ENCODE measurements around the gene ZMIZ1.

ZMIZ1 gene

DNA sequence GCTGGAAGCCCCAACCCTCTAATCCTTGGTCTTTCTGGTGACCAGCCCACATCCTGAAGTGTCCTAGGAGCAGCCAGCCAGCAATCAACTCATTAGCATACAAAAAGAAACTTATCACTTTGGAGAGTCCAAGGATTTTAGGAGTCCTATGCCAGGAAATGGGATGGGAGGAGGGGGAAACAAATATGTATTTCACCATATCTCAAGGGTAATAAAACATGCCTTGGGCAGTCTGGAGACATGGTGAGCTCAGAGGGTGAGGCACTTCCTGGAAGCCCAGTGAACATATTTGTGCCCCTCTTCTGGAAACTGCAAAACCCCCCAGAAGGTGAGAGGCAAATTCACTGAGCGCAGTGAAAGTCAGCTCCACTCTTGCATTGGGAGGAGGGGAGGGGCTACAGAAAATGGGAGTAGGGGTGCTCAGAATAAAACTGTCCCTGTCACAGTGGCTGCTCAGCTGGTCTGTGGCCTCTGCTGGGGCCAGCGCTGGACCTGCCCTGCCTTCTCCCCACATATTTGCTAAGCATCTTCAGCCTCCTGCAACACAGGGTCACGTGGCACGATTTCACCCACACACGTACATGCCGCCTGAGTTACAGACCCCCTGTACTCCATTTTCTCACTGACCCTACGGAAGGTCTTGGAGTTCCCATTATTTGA is 17.7 kb upstream of the ZMIZ1 start:
- DNase-seq (ENCODE audit: low spot score): no peak

DNA sequence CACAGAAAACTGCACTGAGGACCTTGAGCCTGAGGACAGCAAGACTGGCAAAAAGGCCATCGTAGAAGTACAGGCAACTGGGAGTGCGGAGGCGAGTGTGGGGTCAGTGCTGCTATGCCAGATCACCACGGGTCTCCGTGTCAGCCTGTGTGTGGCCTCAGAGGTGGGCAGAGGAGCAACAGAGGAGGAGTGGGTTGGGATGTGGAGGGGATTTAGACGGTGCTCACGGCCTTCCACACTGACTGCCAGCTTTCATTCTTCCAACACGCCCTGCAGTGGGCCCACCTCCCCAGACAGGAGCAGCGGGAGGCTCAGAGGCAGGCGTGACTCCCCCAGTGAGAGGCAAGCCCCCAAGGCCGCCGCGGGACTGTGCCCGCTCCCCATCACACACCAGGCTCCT is 17.0 kb upstream of the ZMIZ1 start:
- no peak for DNase-seq (ENCODE audit: low spot score)

DNA sequence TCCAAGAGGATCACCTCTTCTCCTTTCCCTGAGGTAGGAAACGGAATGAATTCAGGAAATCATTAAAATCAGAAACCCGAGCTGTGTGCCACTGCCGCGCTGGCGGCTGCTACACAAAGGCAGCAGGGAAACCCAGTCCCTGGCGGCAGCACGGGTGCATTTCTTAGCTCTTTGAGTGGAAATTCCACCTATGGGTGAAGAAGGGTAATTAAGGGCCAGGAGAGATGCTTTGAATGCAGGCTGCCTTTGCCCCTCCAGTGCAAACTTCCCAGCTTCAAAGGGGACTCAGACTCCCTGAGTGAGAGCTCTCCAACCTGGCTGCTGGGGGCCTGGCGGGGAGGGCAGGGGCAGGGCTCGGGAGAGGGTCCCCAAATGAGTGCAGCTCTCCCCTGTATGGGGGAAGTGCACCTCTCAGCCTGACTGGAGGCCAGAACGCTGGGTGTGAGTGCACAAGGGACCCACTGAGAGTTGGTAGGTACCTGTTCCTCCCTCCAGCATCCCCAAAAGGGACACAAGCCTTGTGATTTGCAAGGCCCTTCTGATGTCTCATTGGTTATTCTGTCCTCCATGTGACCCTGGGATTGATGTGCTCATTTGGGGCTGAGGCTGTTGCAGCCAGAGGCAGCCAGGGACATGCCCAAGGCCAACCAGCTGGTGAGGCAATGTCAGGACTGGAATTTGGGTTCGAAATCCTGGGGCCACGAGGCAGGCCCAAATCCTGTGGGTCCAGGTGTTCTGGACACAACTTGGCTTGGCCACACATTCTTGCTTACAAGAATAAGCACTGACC is 16.3 kb upstream of the ZMIZ1 start:
- DNase-seq (ENCODE audit: low spot score): no peak

DNA sequence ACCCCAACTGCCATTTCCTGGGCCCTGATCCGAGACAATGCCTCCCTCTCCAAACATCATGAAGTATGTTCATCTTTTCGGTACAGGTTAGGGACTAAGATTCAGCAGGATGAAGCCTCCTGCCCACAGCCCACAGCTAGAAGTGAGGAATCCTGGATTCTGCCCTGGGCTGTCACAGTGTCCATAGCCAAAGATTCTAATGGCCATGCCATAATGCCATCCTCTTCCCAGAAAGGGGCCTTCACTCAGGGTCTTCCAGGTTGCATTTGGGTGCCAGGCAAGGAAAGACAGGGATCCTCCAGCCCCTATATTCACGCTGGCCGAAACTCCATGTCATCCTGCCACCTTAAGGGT is 15.7 kb upstream of the ZMIZ1 start:
- DNase-seq (ENCODE audit: low spot score): no peak

DNA sequence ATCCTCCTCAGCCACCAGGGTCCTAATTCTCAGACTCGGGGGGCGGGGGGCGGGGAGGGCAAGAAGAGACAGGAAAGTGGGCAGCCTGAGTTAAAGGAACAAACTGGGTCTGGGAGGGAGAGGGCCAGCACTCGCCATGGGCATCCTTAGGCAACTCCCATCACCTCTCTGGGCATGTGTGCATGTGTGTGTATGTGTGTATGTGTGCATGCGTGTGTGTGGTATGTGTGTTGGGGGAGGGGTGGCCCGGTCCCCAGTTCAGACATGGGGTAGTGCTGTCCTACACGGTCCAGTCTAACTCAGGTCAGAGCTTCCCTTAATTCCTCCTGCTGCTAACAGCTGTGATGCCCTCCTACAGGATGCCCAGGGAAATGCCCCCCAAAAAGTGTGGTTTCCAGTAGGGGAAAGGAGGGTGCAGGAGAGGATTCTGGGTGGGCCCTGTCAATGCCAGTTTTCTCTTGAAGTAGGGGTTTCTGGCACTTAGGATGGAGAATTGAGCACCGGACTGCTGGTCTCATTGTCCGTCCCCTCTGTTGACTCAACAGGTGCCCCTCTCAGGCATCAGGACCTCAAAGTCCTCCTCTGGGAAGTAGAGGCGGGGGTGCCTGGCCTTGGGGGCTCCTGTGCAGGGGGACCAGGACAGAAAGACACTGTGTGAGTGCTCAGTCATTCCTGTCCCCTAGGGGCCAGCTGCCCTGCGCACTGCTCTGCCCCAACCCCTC is 15.1 kb upstream of the ZMIZ1 start:
- DNase-seq (ENCODE audit: low spot score): no peak

DNA sequence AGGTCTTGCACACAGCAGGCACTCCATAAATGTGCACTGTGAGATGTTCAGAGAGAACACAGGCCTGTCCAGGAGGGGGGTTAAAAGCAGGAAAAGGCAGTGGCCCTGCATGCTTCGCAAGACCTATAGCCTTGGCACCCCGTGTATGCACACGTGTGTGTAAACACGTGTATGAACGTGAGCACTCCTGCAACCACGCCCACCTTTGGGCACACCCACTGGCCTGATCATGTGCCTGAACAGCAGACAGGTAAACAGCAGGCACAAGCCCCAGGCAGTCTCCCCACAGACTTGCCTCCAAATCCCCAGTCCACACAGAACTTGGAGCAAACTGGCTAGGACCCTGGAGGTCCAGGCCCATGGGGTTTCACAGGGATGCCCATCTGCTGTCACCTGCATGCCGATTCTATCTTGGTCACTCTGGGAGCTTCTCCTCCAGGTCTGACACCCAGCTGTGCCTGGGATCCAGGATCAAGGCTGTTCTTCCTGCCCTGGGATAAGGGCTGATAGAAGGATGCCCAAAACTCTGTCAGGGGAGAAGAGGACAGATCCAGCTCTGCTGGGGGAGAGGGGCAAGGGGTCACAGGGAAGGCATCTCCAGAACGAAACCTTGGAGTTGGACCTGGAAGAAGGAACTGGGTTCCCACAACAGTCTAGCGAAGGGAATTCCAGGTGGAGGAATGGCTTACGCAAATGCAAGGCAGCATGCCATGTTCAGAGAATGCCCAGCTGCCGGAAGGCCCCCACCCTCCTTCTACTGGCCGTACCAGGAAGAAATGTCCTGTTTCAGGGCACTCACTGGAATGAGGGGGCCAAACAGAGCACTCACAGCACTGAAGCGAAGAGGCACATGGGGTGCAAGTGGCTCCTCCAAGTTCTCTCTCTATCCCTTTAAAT is 14.3 kb upstream of the ZMIZ1 start:
- DNase-seq (ENCODE audit: low spot score): no peak

DNA sequence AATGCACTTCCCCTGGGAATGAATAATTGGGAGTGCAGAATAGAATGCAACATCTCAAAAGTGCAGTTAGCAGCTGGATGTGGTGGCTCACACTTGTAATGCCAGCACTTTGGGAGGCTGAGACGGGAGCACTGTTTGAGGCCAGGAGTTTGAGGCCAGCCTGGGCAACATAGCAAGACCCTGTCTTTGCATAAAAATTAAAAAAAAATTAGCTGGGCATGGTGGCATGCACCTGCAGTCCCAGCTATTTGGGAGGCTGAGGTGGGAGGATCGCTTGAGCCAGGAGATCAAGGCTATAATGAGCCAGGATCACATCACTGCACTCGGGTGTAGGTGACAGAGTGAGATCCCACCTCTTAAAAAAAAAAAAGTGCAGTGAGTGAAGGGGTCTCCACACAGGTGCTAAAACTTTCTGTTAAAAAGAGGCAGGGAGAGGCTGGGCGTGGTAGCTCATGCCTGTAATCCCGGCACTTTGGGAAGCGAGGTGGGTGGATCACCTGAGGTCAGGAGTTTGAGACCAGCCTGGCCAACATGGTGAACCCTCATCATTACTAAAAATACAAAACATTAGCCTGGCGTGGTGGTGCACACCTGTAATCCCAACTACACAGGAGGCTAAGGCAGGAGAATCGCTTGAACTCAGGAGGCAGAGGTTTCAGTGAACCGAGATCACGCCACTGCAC is 13.5 kb upstream of the ZMIZ1 start:
- DNase-seq (ENCODE audit: low spot score): no peak

DNA sequence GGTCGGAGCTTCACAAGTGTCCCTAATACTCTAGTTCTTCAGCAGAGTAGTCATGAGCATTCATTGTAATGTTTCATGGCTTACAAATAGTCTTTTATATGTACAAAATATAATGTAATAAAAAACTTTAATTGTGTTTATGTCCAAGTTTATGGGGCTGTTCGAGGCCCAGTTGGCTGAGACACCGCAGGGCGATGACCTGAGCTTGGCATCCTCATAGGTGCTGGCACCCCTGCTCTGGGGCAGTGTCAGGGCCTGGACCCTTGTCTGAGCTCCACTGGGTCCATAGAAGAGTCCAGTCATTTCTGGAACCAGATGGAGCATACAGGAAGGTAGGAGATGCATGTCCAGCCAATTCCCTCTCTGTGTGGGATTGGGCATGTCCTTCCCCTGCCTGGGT is 12.9 kb upstream of the ZMIZ1 start:
- DNase-seq (ENCODE audit: low spot score): no peak

DNA sequence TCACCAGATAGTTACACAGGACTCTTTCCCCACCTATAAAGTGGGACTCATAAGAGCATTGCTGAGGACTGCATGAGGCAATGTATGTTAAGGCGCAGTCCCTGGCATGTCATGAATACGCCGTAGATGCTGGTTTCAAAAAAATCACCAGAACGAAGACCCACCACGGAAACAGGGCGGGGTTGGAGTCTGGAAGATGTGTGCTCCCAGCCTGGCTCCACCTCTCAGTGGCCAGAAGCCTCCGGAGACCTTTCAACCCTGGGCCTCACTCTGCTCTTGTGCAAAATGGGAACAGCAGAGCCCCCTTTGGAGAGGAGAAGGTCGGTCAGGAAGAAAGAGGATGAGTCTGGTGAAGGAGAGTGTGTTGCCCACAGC is 12.4 kb upstream of the ZMIZ1 start:
- DNase-seq (ENCODE audit: low spot score): no peak

DNA sequence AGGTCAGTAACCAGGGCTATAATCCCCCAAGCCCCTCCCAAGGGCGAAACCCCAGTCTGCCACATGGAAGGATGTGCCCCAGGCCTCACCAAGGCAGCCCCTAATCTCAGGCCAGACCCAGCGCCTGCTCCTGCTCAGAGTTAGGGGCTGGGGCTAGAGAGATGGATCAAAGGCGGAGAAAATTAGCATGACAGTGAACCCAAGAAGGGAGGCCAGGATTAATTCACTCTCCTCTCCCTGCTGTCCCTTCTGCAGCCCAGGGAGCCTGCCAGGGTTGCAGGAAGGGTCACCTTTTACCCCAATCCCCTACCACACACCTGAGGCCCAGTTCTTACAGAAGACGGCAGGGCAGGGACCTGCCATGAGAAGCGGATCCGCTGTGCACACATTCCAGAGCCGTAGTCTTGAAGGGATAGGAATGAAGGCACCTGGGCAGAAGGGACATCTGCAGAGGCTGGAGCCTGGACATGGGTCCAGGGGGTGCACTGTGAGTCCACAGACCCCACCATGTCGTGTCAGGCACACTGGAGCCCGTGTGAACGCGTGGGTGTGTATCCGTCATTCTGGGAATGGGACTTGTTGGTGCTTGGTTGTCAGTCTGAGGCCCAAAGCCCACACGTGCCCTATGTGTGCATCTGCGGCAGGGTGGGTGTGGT is 11.9 kb upstream of the ZMIZ1 start:
- DNase-seq (ENCODE audit: low spot score): no peak

DNA sequence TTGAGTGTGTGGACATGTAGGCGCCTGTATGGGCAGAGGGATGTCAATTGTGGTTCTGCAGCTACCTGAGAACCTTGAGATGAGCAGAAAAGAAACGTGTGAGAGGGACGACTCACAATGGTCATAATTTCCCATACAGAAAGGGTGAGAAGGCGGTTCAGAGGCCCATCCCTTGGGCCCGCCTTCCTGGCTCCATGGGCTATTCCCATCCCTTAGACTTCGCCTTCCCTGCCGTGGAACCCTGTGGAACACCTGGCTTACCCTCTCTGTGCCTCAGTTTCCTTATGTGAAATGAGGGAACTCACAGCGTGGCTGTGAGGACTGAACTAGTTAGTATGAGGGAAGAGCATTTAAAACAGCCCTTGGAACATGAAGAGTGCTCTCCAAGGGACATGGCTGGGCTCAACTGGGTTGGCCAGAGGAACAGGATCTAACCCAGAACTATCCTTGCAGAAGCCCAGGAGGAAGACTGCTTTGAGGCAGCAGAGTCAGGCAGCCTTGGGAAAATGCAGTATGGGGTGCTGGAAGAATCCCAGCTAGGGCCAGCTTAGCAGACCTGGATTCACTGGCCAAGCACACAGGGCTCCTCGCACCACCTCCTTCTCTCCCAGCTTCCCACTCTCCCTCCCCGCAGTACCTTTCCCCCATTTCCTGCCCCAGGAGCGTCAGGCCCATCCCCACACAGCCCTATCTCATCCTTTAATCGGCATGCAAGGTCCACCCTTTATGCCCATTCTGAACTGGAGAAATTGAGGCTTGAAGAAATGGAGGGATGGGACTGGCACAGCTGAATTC is 11.1 kb upstream of the ZMIZ1 start:
- no peak for DNase-seq (ENCODE audit: low spot score)

DNA sequence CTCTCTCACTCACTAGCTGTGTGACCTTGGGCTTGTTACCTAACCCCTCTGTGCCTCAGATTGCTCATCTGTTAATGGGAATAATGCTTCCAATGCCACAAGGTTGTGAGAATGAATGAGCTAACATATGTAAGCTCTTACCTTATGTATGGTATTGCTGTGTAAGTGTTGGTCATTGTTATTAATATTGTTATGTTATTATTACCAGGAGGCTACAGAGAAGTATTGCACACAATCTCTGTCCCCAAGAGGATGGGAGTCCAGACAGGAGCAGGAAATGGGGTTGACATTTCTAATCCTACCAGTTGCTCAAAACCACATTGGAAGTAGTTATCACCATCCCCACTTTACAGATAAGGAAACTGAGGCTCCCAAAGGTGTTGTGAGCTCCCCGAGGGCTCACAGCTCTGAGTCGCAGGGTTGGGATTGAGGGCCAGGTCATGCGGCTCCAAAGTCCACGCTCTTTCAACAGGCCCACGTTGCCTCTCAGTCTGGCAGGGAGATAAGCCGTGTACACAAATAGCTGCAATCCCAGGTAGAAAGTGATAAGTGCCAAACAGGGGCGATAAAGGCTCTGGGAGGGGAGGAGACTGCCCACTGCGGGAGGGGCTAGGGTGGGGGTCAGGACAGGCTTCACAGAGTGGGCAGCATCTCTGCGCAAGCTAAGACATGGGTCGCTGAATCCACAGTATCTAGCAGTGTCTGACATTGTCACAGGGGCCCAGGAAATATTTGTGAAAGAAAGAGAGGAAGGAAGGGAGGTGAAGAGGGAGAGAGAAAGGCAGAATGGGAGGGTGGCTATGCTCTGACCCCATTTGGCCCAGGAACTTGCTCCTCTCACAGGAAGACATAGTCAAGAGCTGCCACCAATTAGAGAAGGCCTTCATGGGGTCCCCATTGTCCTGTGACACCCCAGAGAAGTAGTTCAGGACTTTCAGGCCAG is 9.6 kb upstream of the ZMIZ1 start:
- DNase-seq (ENCODE audit: low spot score): no peak

DNA sequence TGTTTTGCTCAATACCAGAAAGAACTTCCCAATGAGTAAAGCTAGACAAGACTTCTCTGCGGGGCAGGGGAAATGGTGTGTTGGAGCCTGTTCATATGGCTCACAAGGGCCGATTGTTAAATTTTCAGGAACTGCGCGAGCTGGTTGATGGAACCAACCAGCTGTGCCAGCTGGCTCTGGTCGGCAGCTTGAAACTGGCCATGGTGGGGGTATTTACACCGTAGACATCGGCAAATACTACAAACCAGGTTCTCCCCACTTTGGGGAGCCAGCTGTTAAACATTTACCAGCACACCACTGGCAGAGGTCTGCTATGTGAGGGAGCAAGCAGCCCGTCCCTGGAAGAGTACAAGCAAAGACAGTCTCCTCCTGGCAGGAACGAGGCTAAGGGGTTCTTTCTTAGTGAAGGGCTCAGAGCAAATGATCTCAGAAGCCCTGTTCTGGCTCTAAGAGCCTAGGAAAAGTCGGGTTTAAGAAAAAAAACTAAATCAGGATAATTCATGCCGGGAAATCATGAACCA is 8.8 kb upstream of the ZMIZ1 start:
- DNase-seq (ENCODE audit: low spot score): peak; percentile 89

DNA sequence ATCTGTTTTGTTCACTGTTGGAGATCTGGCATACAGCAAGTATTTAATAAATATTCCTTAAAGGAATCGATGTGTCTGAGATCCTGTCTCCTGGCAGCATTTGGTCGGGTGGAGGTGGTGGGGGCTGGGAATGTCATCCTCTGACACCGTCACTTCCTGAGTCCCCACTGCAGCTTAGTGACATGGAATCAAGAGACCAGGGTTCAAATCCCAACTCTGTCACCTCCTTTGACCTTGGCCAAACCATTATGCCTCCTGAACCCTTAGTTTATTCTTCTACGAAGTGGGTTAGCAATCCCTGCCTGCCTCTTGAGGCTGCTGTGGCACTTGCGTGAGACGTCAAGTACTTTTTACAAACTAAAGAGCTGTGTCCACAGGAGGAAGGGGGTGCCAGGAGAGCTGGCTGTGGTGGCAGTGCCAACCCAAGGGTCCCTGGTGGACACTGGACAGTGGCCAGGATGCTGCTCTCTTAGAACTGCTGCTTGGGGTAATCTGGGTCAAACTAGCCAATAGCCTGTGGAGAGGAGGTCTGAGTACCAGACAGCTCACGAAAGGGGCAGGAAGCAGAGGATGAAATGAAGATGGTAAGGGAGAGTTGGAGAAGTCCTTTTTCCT is 8.0 kb upstream of the ZMIZ1 start:
- DNase-seq (ENCODE audit: low spot score): no peak

DNA sequence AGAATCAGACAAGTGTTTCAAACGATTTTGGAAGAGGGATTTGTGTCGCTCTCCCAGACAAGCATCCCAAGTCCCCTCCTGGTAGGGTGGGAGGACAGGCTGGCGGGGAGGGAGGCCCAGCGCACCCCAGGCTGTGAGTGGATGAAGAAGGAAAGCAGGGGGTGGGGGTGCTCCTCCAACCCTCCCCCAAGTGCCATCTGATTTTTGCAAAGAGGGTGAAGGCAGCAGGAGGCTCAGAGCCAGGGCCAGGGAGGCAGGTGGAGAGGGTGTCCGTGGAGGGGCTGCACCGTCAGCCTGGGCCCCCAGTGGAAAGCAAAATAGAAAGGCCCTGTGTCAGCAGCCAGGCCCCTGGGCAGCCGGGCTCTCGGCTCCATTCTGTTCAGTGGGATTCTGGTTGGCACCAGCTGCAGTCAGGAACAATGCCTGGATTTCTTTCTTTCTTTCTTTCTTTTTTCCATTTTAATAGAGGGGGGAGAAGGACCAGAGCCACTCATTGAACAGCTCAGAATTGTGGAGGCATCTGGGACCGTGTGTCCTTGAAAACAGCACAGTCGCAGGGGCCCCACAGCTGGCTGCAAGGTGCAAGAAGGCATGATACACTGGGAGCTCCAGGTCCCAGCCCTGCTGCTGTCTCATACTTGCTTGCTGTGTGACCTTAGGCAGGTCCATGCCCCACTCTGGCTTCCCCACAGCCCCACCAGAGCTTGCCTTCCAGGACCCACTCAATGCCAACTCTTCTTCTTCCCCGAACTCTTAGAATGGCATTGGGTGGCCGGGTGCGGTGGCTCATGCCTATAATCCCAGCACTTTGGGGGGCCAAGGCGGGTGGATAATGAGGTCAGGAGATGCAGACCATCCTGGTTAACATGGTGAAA is 7.1 kb upstream of the ZMIZ1 start:
- DNase-seq (ENCODE audit: low spot score): peak; percentile 74

DNA sequence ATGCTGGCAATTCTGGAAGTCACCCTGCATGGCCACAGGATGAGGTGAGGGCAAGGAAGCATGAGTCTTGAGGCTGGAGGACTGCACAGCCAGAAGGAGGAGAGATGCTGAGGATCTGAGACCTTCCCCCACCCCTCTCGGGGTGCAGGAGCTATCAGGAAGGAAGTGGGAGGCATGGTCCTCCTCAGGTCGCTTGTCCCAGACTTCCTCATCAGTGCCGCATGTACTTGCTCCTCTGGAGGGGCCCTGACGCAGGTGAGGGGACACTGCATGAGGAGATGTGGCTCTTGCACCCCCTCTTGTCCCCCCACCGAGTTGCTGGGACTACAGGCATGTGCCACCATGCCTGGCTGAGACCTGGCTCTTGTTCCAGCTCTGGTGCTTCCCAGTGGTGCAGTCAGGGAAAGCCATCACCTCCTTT is 5.7 kb upstream of the ZMIZ1 start:
- DNase-seq (ENCODE audit: low spot score): no peak

Data from globus pallidus (tissue), 1 donor.